NCI-H2171 (cell line): Measurements from ENCODE around the gene RANBP6.
"Not testable (repeated sequence)": the region's sequence is repeated elsewhere in the genome, so short reads cannot be mapped to it uniquely, and the experiment has no call there.

Experiments used
- DNase-seq: peaks from one replicate; lab custom pipeline; 2025; lab: John Stamatoyannopoulos, UW

Gene RANBP6

GRCh38 chr9:6015278-6016157 lies at the start of gene RANBP6:
TSS of gene RANBP6 (minus strand) at chr9:6015624. CDS start at chr9:6015607, 17 bp downstream.
- peak; percentile 71 for DNase-seq

- not testable (repeated sequence) for DNase-seq
These were observed 47.7 kb upstream of the RANBP6 start for GRCh38 chr9:6063146-6063545.

- DNase-seq = no peak
These were observed 40.2 kb upstream of the RANBP6 start for GRCh38 chr9:6055666-6056065.

- no peak for DNase-seq
These were observed 39.8 kb upstream of the RANBP6 start for GRCh38 chr9:6055216-6055615.

GRCh38 chr9:6054280-6055099 lies 39.1 kb upstream of the RANBP6 start:
- DNase-seq = peak; percentile 17

- no peak for DNase-seq
These were observed 37.0 kb upstream of the RANBP6 start for GRCh38 chr9:6052293-6052919.

- DNase-seq = no peak
These were observed 36.1 kb upstream of the RANBP6 start for GRCh38 chr9:6051511-6051950.

- no peak for DNase-seq
These were observed 34.4 kb upstream of the RANBP6 start for GRCh38 chr9:6049798-6050197.

- DNase-seq = no peak
These were observed 32.6 kb upstream of the RANBP6 start for GRCh38 chr9:6048039-6048438.

GRCh38 chr9:6047020-6047419 lies 31.6 kb upstream of the RANBP6 start:
- no peak for DNase-seq

GRCh38 chr9:6045364-6045763 lies 29.9 kb upstream of the RANBP6 start:
- DNase-seq = no peak

GRCh38 chr9:6040077-6040476 lies 24.7 kb upstream of the RANBP6 start:
- DNase-seq = no peak

- DNase-seq = no peak
These were observed 21.0 kb upstream of the RANBP6 start for GRCh38 chr9:6036391-6036790.

GRCh38 chr9:6034954-6035353 lies 19.5 kb upstream of the RANBP6 start:
- DNase-seq = no peak

- no peak for DNase-seq
These were observed 14.3 kb upstream of the RANBP6 start for GRCh38 chr9:6029604-6030274.

- no peak for DNase-seq
These were observed 8.7 kb upstream of the RANBP6 start for GRCh38 chr9:6024035-6024554.

GRCh38 chr9:6016975-6017374 lies 1.6 kb upstream of the RANBP6 start:
- DNase-seq = not testable (repeated sequence)

GRCh38 chr9:6014670-6015270 lies 654 bp downstream of the RANBP6 start:
- no peak for DNase-seq

- DNase-seq = peak; percentile 84
These were observed 7.0 kb downstream of the RANBP6 start for GRCh38 chr9:6008169-6008979.

GRCh38 chr9:6007770-6008168 lies 7.7 kb downstream of the RANBP6 start:
- DNase-seq = peak; percentile 51
